CD8-positive, alpha-beta memory T cell (primary cell): ENCODE results near the gene NOTUM. TPM values are rescaled to one million over a fixed set of nuclear protein-coding genes. Genes with fewer than 3 reads are reported as not detected.
A peak's percentile ranks its signal among the peaks of the same experiment; 100 is the strongest.

ENCODE experiments used
- CTCF ChIA-PET: fragments of 350-600 bp; sonication (Branson Sonifier 250); formaldehyde crosslinking; loops from one replicate; lab custom pipeline; 2021; ENCODE audit warnings: antibody characterized with exemption; lab: Charles Lee
- POLR2A ChIA-PET: fragments of 350-600 bp; sonication (Branson Sonifier 250); formaldehyde crosslinking; loops from one replicate; lab custom pipeline; 2021; ENCODE audit warnings: antibody characterized with exemption; lab: Charles Lee
- DNase-seq, 5 donors: peaks; one replicate each; pipeline versions ENCODE4 v3.0.0 to v3.0.0-alpha.2; 2020 to 2022; ENCODE audit warnings: mixed read lengths in 1 of 5
- H3K27ac ChIP-seq: one replicate; pipeline ENCODE4 v1.7.0; 2013; ENCODE audit warnings: low read depth, mild to moderate bottlenecking, low read length, moderate library complexity
- H3K27me3 ChIP-seq: 2 replicates; pipeline ENCODE4 v1.7.0; 2013; ENCODE audit warnings: low read length, mild to moderate bottlenecking; ENCODE audit not compliant: insufficient read depth, poor library complexity, severe bottlenecking
- H3K36me3 ChIP-seq: 2 replicates; pipeline ENCODE4 v1.7.0; 2013; ENCODE audit warnings: mild to moderate bottlenecking, low read length, moderate library complexity; ENCODE audit not compliant: insufficient read depth
- H3K4me1 ChIP-seq: 2 replicates; pipeline ENCODE4 v1.7.0; 2013; ENCODE audit warnings: mild to moderate bottlenecking, low read length, moderate library complexity; ENCODE audit not compliant: insufficient read depth
- H3K4me3 ChIP-seq: 2 replicates; pipeline ENCODE4 v1.7.0; 2013; ENCODE audit warnings: mild to moderate bottlenecking, low read length
- H3K9me3 ChIP-seq: 2 replicates; pipeline ENCODE4 v1.7.0; 2013; ENCODE audit warnings: mild to moderate bottlenecking, low read length
- H3K27ac Mint-ChIP-seq, 8 donors: one replicate each; pipeline ENCODE4 v1.8.0; 2020 to 2021; ENCODE audit warnings: mixed read lengths in 8 of 8, mild to moderate bottlenecking in 6 of 8, inconsistent platforms in 3 of 8, moderate library complexity in 3 of 8
- H3K27me3 Mint-ChIP-seq, 2 donors: one replicate each; pipeline ENCODE4 v1.8.0; 2020 to 2021; ENCODE audit warnings: mixed read lengths in 2 of 2, mild to moderate bottlenecking in 1 of 2, moderate library complexity in 1 of 2
- H3K36me3 Mint-ChIP-seq, 3 donors: one replicate each; pipeline ENCODE4 v1.8.0; 2020 to 2021; ENCODE audit warnings: mixed read lengths in 3 of 3, inconsistent platforms in 1 of 3, mild to moderate bottlenecking in 1 of 3
- H3K4me1 Mint-ChIP-seq, 3 donors: one replicate each; pipeline ENCODE4 v1.8.0; 2020 to 2021; ENCODE audit warnings: mixed read lengths in 3 of 3, inconsistent platforms in 1 of 3, mild to moderate bottlenecking in 1 of 3
- H3K4me3 Mint-ChIP-seq, 7 donors: one replicate each; pipeline ENCODE4 v1.8.0; 2020 to 2021; ENCODE audit warnings: mixed read lengths in 7 of 7, mild to moderate bottlenecking in 6 of 7, moderate library complexity in 4 of 7, inconsistent platforms in 2 of 7
- H3K9me3 Mint-ChIP-seq, 5 donors: one replicate each; pipeline ENCODE4 v1.8.0; 2020 to 2022; ENCODE audit warnings: mixed read lengths in 5 of 5, mild to moderate bottlenecking in 3 of 5, moderate library complexity in 2 of 5, inconsistent platforms in 1 of 5
- polyA plus RNA-seq: library from polyadenylated mRNA; unstranded; fragments of 300-500 nt; fragmentation: Illumina TruSeq; gene quantifications from one replicate; pipeline ENCODE4 v1.2.3, GENCODE V29; 2021
- total RNA-seq, 2 experiments: library from RNA; stranded (reverse); gene quantifications; one replicate each; pipeline ENCODE4 v1.2.3, GENCODE V29; 2021

The NOTUM gene
- under 1 TPM; 0.33 to 0.35 TPM for total RNA-seq
- polyA plus RNA-seq, result not detected

- POLR2A ChIA-PET, result interaction anchor here (1.8 to 2.4 kb wide), 2 partner anchors 7 to 60 kb away, joined by 4 to 12 read pairs; no protein-coding TSS in a partner anchor
- Mint-ChIP-seq H3K36me3 (no peaks in the 10 kb centered on the region), H3K9me3 (no peaks in the 10 kb centered on the region), H3K27me3 (peaks cover 23 to 33% of the 10 kb centered on the region in 2 donors), H3K27ac (peak within 1 kb of the TSS in 1 of 8 donors; percentile 70), H3K4me1 (peaks cover 6 to 21% (median 7%) of the 10 kb centered on the region in 3 donors), H3K4me3 (peak within 1 kb of the TSS in 1 of 7 donors; percentile 34)
- H3K36me3 ChIP-seq, result no peaks in the 10 kb centered on the region
- peak within 1 kb of the TSS; percentile 16 for H3K27ac ChIP-seq
- DNase-seq, result no peak
- no peaks in the 10 kb centered on the region for H3K9me3 ChIP-seq
- H3K27me3 ChIP-seq, result peaks cover 13% of the 10 kb centered on the region
- H3K4me1 ChIP-seq, result no peaks in the 10 kb centered on the region
- H3K4me3 ChIP-seq, result no peak within 1 kb of the TSS
- CTCF ChIA-PET, result interaction anchor here (0.9 to 4.8 kb wide), 5 partner anchors 13 to 61 kb away, joined by 3 to 83 read pairs (median 6); partner anchors contain the start of genes CENPX and LRRC45
These were observed at the start of gene NOTUM for GRCh38 chr17:81961087-81961511. Gene NOTUM, minus strand, starts transcription at chr17:81961187. Its CDS starts 278 bp downstream, at chr17:81960909.

GRCh38 chr17:82009413-82009812, 48.4 kb upstream of the NOTUM start:
- Mint-ChIP-seq H3K27me3 (no peaks in the 10 kb centered on the region), H3K4me3 (no peak overlapping the region), H3K36me3 (peaks cover 0 to 2% (median 0%) of the 10 kb centered on the region in 3 donors), H3K27ac (no peak overlapping the region), H3K4me1 (no peaks in the 10 kb centered on the region), H3K9me3 (no peaks in the 10 kb centered on the region)
- ChIA-PET POLR2A (interaction anchor here (0.7 kb wide), 1 partner anchor 19 kb away, joined by 3 read pairs; no protein-coding TSS in a partner anchor), CTCF (interaction anchor here (1.0 to 1.4 kb wide), 4 partner anchors 11 to 50 kb away, joined by 3 to 5 read pairs (median 4); no protein-coding TSS in a partner anchor)
- H3K27me3 ChIP-seq, result no peaks in the 10 kb centered on the region
- no peaks in the 10 kb centered on the region for H3K4me1 ChIP-seq
- H3K36me3 ChIP-seq, result no peaks in the 10 kb centered on the region
- no peak overlapping the region for H3K27ac ChIP-seq
- no peak overlapping the region for H3K4me3 ChIP-seq
- DNase-seq, result no peak
- H3K9me3 ChIP-seq, result no peaks in the 10 kb centered on the region

GRCh38 chr17:82008941-82009405, 48.0 kb upstream of the NOTUM start:
- H3K4me1 ChIP-seq, result no peaks in the 10 kb centered on the region
- H3K9me3 Mint-ChIP-seq, result no peaks in the 10 kb centered on the region
- H3K27me3 Mint-ChIP-seq, result no peaks in the 10 kb centered on the region
- ChIA-PET POLR2A (no interaction called here), CTCF (interaction anchor here (1.1 to 1.4 kb wide), 3 partner anchors 26 to 50 kb away, joined by 3 to 5 read pairs (median 3); no protein-coding TSS in a partner anchor)
- no peak overlapping the region for H3K4me3 ChIP-seq
- no peak overlapping the region for H3K27ac Mint-ChIP-seq
- H3K4me3 Mint-ChIP-seq, result no peak overlapping the region
- H3K27me3 ChIP-seq, result no peaks in the 10 kb centered on the region
- DNase-seq, result no peak
- H3K4me1 Mint-ChIP-seq, result no peaks in the 10 kb centered on the region
- no peaks in the 10 kb centered on the region for H3K9me3 ChIP-seq
- H3K36me3 ChIP-seq, result no peaks in the 10 kb centered on the region
- peaks cover 0 to 2% (median 0%) of the 10 kb centered on the region in 3 donors for H3K36me3 Mint-ChIP-seq
- no peak overlapping the region for H3K27ac ChIP-seq

GRCh38 chr17:82008258-82008940, 47.4 kb upstream of the NOTUM start:
- no peak overlapping the region for H3K27ac ChIP-seq
- no peak for DNase-seq
- Mint-ChIP-seq H3K27me3 (no peaks in the 10 kb centered on the region), H3K36me3 (peaks cover 0 to 2% (median 0%) of the 10 kb centered on the region in 3 donors), H3K4me1 (no peaks in the 10 kb centered on the region), H3K4me3 (no peak overlapping the region), H3K9me3 (no peaks in the 10 kb centered on the region), H3K27ac (no peak overlapping the region)
- H3K4me3 ChIP-seq, result no peak overlapping the region
- no peaks in the 10 kb centered on the region for H3K9me3 ChIP-seq
- H3K27me3 ChIP-seq, result no peaks in the 10 kb centered on the region
- POLR2A ChIA-PET, result interaction anchor here (0.6 kb wide), 1 partner anchor 128 kb away, joined by 3 read pairs; no protein-coding TSS in a partner anchor
- no peaks in the 10 kb centered on the region for H3K36me3 ChIP-seq
- CTCF ChIA-PET, result interaction anchor here (1.1 to 1.4 kb wide), 2 partner anchors 29 to 49 kb away, joined by 3 to 5 read pairs; no protein-coding TSS in a partner anchor
- no peaks in the 10 kb centered on the region for H3K4me1 ChIP-seq

GRCh38 chr17:82007495-82008257, 46.7 kb upstream of the NOTUM start:
- Histone ChIP-seq H3K36me3 (no peaks in the 10 kb centered on the region), H3K4me3 (no peak overlapping the region), H3K27ac (no peak overlapping the region), H3K27me3 (no peaks in the 10 kb centered on the region), H3K9me3 (no peaks in the 10 kb centered on the region), H3K4me1 (no peaks in the 10 kb centered on the region)
- CTCF ChIA-PET, result no interaction called here
- Mint-ChIP-seq H3K27me3 (no peaks in the 10 kb centered on the region), H3K27ac (no peak overlapping the region), H3K4me3 (no peak overlapping the region), H3K9me3 (no peaks in the 10 kb centered on the region), H3K36me3 (peaks cover 0 to under 1% (median 0%) of the 10 kb centered on the region in 3 donors), H3K4me1 (no peaks in the 10 kb centered on the region)
- no peak for DNase-seq
- POLR2A ChIA-PET, result interaction anchor here (0.6 kb wide), 1 partner anchor 128 kb away, joined by 3 read pairs; no protein-coding TSS in a partner anchor

GRCh38 chr17:82007228-82007494, 46.2 kb upstream of the NOTUM start:
- Mint-ChIP-seq H3K27ac (no peak overlapping the region), H3K9me3 (no peaks in the 10 kb centered on the region), H3K27me3 (no peaks in the 10 kb centered on the region), H3K4me1 (no peaks in the 10 kb centered on the region), H3K36me3 (no peaks in the 10 kb centered on the region), H3K4me3 (no peak overlapping the region)
- Histone ChIP-seq H3K9me3 (no peaks in the 10 kb centered on the region), H3K4me1 (no peaks in the 10 kb centered on the region), H3K27ac (no peak overlapping the region), H3K27me3 (no peaks in the 10 kb centered on the region), H3K36me3 (no peaks in the 10 kb centered on the region), H3K4me3 (no peak overlapping the region)
- ChIA-PET POLR2A (no interaction called here), CTCF (no interaction called here)
- no peak for DNase-seq

- H3K27me3 Mint-ChIP-seq, result no peaks in the 10 kb centered on the region
- no peaks in the 10 kb centered on the region for H3K9me3 Mint-ChIP-seq
- H3K27ac Mint-ChIP-seq, result no peak overlapping the region
- no peaks in the 10 kb centered on the region for H3K4me1 Mint-ChIP-seq
- Histone ChIP-seq H3K27me3 (no peaks in the 10 kb centered on the region), H3K36me3 (no peaks in the 10 kb centered on the region), H3K9me3 (no peaks in the 10 kb centered on the region), H3K4me3 (no peak overlapping the region), H3K27ac (no peak overlapping the region), H3K4me1 (no peaks in the 10 kb centered on the region)
- CTCF ChIA-PET, result no interaction called here
- POLR2A ChIA-PET, result no interaction called here
- no peak for DNase-seq
- H3K36me3 Mint-ChIP-seq, result no peaks in the 10 kb centered on the region
- no peak overlapping the region for H3K4me3 Mint-ChIP-seq
These were observed 45.7 kb upstream of the NOTUM start for GRCh38 chr17:82006468-82007227.
